MM.1S (cell line): Measurements from ENCODE around the gene FAXDC2.

Source experiments
- EZH2 ChIP-seq: fragments of 300-600 bp; sonication (generic); optimal IDR thresholded peaks from 2 replicates; pipeline ENCODE3; 2017; ENCODE audit warnings: low read depth, mild to moderate bottlenecking, antibody characterized with exemption, low read length, mixed read lengths
- EZH2phosphoT487 ChIP-seq: fragments of 300-600 bp; sonication (generic); IDR thresholded peaks from 2 replicates; pipeline ENCODE4 v1.6.1; 2018; ENCODE audit warnings: antibody characterized with exemption, low read length
- TF ChIP-seq, protein P1 (sequence below): fragments of 300-600 bp; sonication (generic); IDR thresholded peaks from 2 replicates; pipeline ENCODE4 v1.5.1; 2016; ENCODE audit warnings: antibody characterized with exemption, low read length, mixed read lengths

DNA sequence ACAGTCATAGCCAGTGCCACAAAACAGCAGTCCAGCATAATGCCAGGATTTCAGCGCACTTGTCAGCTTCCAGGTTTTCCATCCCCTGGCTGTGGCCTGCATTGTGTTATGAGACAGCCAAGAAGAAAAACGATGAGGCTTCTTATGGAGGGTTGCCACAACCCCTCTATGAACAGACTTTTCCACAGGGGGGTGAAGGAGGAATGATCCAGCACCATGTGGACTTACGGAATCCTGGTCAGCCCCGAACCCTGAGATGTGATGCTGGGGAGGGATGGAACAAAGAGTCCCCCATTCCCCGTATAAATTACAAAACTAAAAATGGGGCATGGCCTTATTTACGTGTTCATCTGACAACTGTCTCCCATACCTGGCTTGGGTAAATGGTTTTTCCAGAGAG is 32.6 kb downstream of the FAXDC2 start:
- no peak for TF ChIP-seq EZH2
- TF ChIP-seq, protein P1, sequence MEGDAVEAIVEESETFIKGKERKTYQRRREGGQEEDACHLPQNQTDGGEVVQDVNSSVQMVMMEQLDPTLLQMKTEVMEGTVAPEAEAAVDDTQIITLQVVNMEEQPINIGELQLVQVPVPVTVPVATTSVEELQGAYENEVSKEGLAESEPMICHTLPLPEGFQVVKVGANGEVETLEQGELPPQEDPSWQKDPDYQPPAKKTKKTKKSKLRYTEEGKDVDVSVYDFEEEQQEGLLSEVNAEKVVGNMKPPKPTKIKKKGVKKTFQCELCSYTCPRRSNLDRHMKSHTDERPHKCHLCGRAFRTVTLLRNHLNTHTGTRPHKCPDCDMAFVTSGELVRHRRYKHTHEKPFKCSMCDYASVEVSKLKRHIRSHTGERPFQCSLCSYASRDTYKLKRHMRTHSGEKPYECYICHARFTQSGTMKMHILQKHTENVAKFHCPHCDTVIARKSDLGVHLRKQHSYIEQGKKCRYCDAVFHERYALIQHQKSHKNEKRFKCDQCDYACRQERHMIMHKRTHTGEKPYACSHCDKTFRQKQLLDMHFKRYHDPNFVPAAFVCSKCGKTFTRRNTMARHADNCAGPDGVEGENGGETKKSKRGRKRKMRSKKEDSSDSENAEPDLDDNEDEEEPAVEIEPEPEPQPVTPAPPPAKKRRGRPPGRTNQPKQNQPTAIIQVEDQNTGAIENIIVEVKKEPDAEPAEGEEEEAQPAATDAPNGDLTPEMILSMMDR, result no peak
- TF ChIP-seq EZH2phosphoT487, result no peak
